GM21723 (cell line): Measurements from ENCODE around the gene CBFA2T3.
"Not testable (repeated sequence)": the region's sequence is repeated elsewhere in the genome, so short reads cannot be mapped to it uniquely, and the experiment has no call there.

Experiments used
- ATAC-seq: cut with Tn5 transposase; IDR thresholded peaks from one replicate; pipeline ENCODE4 v1.9.1; 2021; ENCODE audit warnings: mild to moderate bottlenecking, moderate library complexity; ENCODE audit not compliant: unreplicated experiment

The CBFA2T3 gene

GRCh38 chr16:88894681-88895300 lies 82.2 kb downstream of the CBFA2T3 start:
- ATAC-seq, result no peak

GRCh38 chr16:88894266-88894665 lies 82.7 kb downstream of the CBFA2T3 start:
- not testable (repeated sequence) for ATAC-seq

- no peak for ATAC-seq
Measured at GRCh38 chr16:88893127-88893968, 83.7 kb downstream of the CBFA2T3 start.

GRCh38 chr16:88892065-88892464 lies 84.9 kb downstream of the CBFA2T3 start:
- no peak for ATAC-seq

GRCh38 chr16:88891083-88891482 lies 85.9 kb downstream of the CBFA2T3 start:
- ATAC-seq, result no peak

GRCh38 chr16:88889702-88890352 lies 87.2 kb downstream of the CBFA2T3 start:
- ATAC-seq, result not testable (repeated sequence)

GRCh38 chr16:88888461-88889387 lies 88.3 kb downstream of the CBFA2T3 start:
- ATAC-seq, result no peak

GRCh38 chr16:88888057-88888456 lies 89.0 kb downstream of the CBFA2T3 start:
- ATAC-seq, result no peak

GRCh38 chr16:88886845-88887521 lies 90.0 kb downstream of the CBFA2T3 start:
- ATAC-seq, result no peak

GRCh38 chr16:88886420-88886844 lies 90.6 kb downstream of the CBFA2T3 start:
- ATAC-seq, result no peak

GRCh38 chr16:88885693-88886280 lies 91.2 kb downstream of the CBFA2T3 start:
- ATAC-seq, result no peak

GRCh38 chr16:88884569-88885271 lies 92.3 kb downstream of the CBFA2T3 start:
- ATAC-seq, result no peak

- no peak for ATAC-seq
Measured at GRCh38 chr16:88883946-88884345, 93.1 kb downstream of the CBFA2T3 start.

GRCh38 chr16:88883117-88883895 lies 93.7 kb downstream of the CBFA2T3 start:
- ATAC-seq, result no peak

GRCh38 chr16:88882358-88883030 lies 94.5 kb downstream of the CBFA2T3 start:
- ATAC-seq, result no peak

- ATAC-seq, result no peak
Measured at GRCh38 chr16:88881675-88882357, 95.2 kb downstream of the CBFA2T3 start.

- ATAC-seq, result no peak
Measured at GRCh38 chr16:88881007-88881615, 95.9 kb downstream of the CBFA2T3 start.
